ENCODE measurements around the gene TSPAN6. TPM values are rescaled to one million over a fixed set of nuclear protein-coding genes. Genes with fewer than 3 reads are reported as not detected.

TSPAN6 gene
- total RNA-seq, 1 experiment from 2014 or later, result 5.6 TPM

DNA sequence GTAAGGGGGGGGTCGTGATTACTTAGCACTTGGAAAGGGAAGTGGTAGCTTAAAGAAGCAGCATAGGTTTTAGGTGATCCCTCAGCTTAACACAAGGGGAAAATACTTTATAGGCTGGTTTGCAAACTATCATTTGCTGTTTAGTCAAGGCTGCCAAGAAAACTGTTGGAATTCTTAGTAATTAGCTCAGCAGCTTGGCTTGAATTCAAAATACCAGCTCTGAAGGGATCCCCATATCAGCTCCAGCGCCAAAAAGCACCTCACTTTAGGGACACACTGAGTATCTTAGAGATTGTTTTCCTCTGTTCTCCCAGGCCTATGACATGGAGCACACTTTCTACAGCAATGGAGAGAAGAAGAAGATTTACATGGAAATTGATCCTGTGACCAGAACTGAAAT lies 43.0 kb downstream of the TSPAN6 start:
- Mint-ChIP-seq H3K9me3 (ENCODE audit: unreplicated experiment) (no peaks in the 10 kb centered on the region), H3K36me3 (ENCODE audit: insufficient read depth, unreplicated experiment) (no peaks in the 10 kb centered on the region), H3K4me3 (ENCODE audit: unreplicated experiment) (no peak overlapping the region), H3K27ac (ENCODE audit: low read depth, unreplicated experiment) (no peak overlapping the region), H3K27me3 (ENCODE audit: insufficient read depth, unreplicated experiment) (peaks cover 90% of the 10 kb centered on the region), H3K4me1 (ENCODE audit: insufficient read depth, unreplicated experiment) (no peaks in the 10 kb centered on the region)
- ChIA-PET CTCF (no interaction called here), POLR2A (no interaction called here)
- no peak for DNase-seq (ENCODE audit: unreplicated experiment)
- TF ChIP-seq, protein P1, sequence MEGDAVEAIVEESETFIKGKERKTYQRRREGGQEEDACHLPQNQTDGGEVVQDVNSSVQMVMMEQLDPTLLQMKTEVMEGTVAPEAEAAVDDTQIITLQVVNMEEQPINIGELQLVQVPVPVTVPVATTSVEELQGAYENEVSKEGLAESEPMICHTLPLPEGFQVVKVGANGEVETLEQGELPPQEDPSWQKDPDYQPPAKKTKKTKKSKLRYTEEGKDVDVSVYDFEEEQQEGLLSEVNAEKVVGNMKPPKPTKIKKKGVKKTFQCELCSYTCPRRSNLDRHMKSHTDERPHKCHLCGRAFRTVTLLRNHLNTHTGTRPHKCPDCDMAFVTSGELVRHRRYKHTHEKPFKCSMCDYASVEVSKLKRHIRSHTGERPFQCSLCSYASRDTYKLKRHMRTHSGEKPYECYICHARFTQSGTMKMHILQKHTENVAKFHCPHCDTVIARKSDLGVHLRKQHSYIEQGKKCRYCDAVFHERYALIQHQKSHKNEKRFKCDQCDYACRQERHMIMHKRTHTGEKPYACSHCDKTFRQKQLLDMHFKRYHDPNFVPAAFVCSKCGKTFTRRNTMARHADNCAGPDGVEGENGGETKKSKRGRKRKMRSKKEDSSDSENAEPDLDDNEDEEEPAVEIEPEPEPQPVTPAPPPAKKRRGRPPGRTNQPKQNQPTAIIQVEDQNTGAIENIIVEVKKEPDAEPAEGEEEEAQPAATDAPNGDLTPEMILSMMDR (IDR thresholded peaks at IDR 0.05; ENCODE audit: unreplicated experiment), result no peak
- intact Hi-C loops (cut with micrococcal nuclease), result no loop called here
- BruUV-seq (replicated peaks), result no TSS peak

GRCh38 chrX:100593126-100593525 lies 43.5 kb downstream of the TSPAN6 start:
- Mint-ChIP-seq H3K27ac (ENCODE audit: low read depth, unreplicated experiment) (no peak overlapping the region), H3K4me1 (ENCODE audit: insufficient read depth, unreplicated experiment) (no peaks in the 10 kb centered on the region), H3K4me3 (ENCODE audit: unreplicated experiment) (no peak overlapping the region), H3K9me3 (ENCODE audit: unreplicated experiment) (no peaks in the 10 kb centered on the region), H3K27me3 (ENCODE audit: insufficient read depth, unreplicated experiment) (peaks cover 90% of the 10 kb centered on the region), H3K36me3 (ENCODE audit: insufficient read depth, unreplicated experiment) (no peaks in the 10 kb centered on the region)
- POLR2A ChIA-PET, result no interaction called here
- DNase-seq (ENCODE audit: unreplicated experiment), result no peak
- intact Hi-C loops (cut with micrococcal nuclease), result no loop called here
- TF ChIP-seq, protein P1 (IDR thresholded peaks at IDR 0.05; ENCODE audit: unreplicated experiment), result no peak
- BruUV-seq (replicated peaks), result no TSS peak
- CTCF ChIA-PET, result no interaction called here

DNA sequence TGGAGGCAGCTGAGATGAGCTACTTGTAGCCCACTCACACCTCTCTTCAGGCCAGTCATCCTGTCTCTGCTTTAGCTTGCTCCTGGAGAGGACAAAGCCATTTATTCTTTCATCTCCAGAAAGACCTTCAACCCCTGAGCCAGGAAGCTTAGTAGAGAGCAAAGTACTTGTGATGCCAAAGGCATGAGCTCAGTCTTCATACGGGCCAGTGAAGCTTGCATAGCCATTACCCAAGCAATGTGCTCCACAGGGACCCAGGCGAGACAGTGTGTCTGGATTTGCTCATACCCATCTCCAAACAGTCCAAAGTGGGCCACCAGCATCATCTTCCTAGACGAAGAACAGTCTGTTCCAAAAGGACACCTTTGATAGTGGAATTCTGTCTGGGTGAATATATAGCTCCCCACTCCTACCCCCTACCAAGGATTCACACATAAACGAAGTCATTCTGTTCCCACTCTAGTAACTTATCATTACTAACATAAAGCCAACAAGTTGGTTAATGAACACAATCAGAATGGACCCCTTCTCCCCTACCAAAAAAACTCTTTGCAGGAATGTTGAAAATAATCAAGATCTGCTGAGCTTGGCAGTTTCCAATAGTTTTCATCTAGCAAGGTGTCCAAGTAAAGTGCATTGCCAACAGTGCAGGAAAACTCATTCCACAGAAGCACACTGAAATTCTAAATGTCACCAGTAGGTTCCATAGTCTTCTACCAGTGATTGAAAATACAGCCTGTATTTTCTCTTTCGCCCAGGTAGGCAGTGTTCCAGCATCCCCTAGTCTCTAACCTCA lies 45.2 kb downstream of the TSPAN6 start:
- ChIA-PET CTCF (interaction anchor here (1.3 kb wide), 1 partner anchor 92 kb away, joined by 3 read pairs; no protein-coding TSS in a partner anchor), POLR2A (no interaction called here)
- TF ChIP-seq, protein P1 (IDR thresholded peaks at IDR 0.05; ENCODE audit: unreplicated experiment), result no peak
- no peak for DNase-seq (ENCODE audit: unreplicated experiment)
- intact Hi-C loops (cut with micrococcal nuclease), result no loop called here
- H3K9me3 Mint-ChIP-seq (ENCODE audit: unreplicated experiment), result no peaks in the 10 kb centered on the region
- no peak overlapping the region for H3K4me3 Mint-ChIP-seq (ENCODE audit: unreplicated experiment)
- no peak overlapping the region for H3K27ac Mint-ChIP-seq (ENCODE audit: low read depth, unreplicated experiment)
- no peaks in the 10 kb centered on the region for H3K4me1 Mint-ChIP-seq (ENCODE audit: insufficient read depth, unreplicated experiment)
- H3K36me3 Mint-ChIP-seq (ENCODE audit: insufficient read depth, unreplicated experiment), result no peaks in the 10 kb centered on the region
- no TSS peak for BruUV-seq (replicated peaks)
- H3K27me3 Mint-ChIP-seq (ENCODE audit: insufficient read depth, unreplicated experiment), result peaks cover 86% of the 10 kb centered on the region

DNA sequence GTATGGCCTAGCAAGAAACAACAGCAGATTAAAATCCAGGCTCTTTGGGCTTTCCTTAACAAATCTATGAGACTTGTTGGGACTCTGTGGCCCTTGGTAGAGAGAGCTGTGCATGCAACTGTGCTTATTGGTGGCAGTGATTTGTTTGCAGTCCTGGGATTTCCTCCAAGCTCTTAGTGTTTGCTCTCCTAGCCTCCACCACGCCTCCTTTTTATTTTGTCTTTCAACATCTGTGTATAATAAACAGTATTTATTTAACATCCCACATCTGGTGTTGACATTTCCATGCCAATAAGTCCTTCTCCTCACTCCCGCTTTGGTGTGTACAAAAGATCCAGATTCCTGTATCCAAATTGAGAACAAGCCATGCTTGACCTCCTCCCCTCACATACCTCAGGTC lies 48.7 kb downstream of the TSPAN6 start:
- H3K4me1 Mint-ChIP-seq (ENCODE audit: insufficient read depth, unreplicated experiment), result no peaks in the 10 kb centered on the region
- intact Hi-C loops (cut with micrococcal nuclease), result no loop called here
- H3K36me3 Mint-ChIP-seq (ENCODE audit: insufficient read depth, unreplicated experiment), result no peaks in the 10 kb centered on the region
- no TSS peak for BruUV-seq (replicated peaks)
- ChIA-PET CTCF (interaction anchor here (1.4 kb wide), 1 partner anchor 49 kb away, joined by 3 read pairs; the partner anchor contains the start of gene TSPAN6), POLR2A (no interaction called here)
- no peaks in the 10 kb centered on the region for H3K9me3 Mint-ChIP-seq (ENCODE audit: unreplicated experiment)
- H3K4me3 Mint-ChIP-seq (ENCODE audit: unreplicated experiment), result no peak overlapping the region
- peaks cover 85% of the 10 kb centered on the region for H3K27me3 Mint-ChIP-seq (ENCODE audit: insufficient read depth, unreplicated experiment)
- no peak for DNase-seq (ENCODE audit: unreplicated experiment)
- H3K27ac Mint-ChIP-seq (ENCODE audit: low read depth, unreplicated experiment), result no peak overlapping the region
- TF ChIP-seq, protein P1 (IDR thresholded peaks at IDR 0.05; ENCODE audit: unreplicated experiment), result no peak

All from MCF 10A (cell line).